Measurements from ENCODE around the gene TAAR8.

The TAAR8 gene, protein sequence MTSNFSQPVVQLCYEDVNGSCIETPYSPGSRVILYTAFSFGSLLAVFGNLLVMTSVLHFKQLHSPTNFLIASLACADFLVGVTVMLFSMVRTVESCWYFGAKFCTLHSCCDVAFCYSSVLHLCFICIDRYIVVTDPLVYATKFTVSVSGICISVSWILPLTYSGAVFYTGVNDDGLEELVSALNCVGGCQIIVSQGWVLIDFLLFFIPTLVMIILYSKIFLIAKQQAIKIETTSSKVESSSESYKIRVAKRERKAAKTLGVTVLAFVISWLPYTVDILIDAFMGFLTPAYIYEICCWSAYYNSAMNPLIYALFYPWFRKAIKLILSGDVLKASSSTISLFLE

GRCh38 chr6:132552372-132552771 lies at the start of gene TAAR8:
TSS of gene TAAR8 (plus strand) at chr6:132552672. CDS start at chr6:132552693, 21 bp downstream.
- H3K27ac ChIP-seq, result no peak within 1 kb of the TSS
- H3K4me3 ChIP-seq, result no peak within 1 kb of the TSS
- no peak within 1 kb of the TSS for H3K9ac ChIP-seq (ENCODE audit: insufficient read length)
- no peak for DNase-seq (ENCODE audit: low read depth, low spot score)
- H3K9me3 ChIP-seq (ENCODE audit: low read depth, low read length), result no peaks in the 10 kb centered on the region; the same call in 1 of the 2 replicates
- H3K36me3 ChIP-seq (ENCODE audit: insufficient read depth, low read length), result no peaks in the 10 kb centered on the region
- TF ChIP-seq POLR2AphosphoS5 (IDR thresholded peaks at IDR 0.05; ENCODE audit: borderline replicate concordance, low read depth, low read length), result no peak

DNA sequence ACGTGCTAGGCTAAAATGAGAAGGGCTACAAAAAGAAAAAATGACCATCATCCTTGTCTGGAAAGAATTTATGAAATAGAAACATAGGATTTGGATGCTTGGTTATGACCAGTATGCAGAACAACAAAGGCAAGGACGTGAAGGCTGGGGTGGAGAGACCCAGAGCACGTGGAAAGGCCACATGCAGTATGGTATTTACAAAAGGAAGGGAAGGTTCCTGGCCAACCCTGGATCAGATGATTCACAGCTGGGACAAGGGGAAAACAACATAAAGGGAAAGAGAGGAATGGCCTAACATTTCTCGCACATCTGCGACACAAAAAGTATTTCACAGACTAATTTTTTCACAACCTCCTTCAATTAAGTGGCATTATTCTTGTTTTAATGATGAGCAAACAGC lies 47.7 kb upstream of the TAAR8 start:
- H3K9ac ChIP-seq (ENCODE audit: insufficient read length), result no peak overlapping the region
- TF ChIP-seq EZH2 (IDR thresholded peaks at IDR 0.05) (no peak), POLR2AphosphoS5 (IDR thresholded peaks at IDR 0.05; ENCODE audit: borderline replicate concordance, low read depth, low read length) (no peak), FOXP2 (optimal IDR thresholded peaks at IDR 0.05; ENCODE audit: control extremely low read depth, extremely low read length, insufficient read depth) (no peak)
- no peak overlapping the region for H3K4me3 ChIP-seq
- H3K36me3 ChIP-seq (ENCODE audit: insufficient read depth, low read length), result peaks cover 13% of the 10 kb centered on the region
- no peak for DNase-seq (ENCODE audit: low read depth, low spot score)
- H3K27ac ChIP-seq, result no peak overlapping the region
- H3K9me3 ChIP-seq (ENCODE audit: low read depth, low read length), result no peaks in the 10 kb centered on the region

DNA sequence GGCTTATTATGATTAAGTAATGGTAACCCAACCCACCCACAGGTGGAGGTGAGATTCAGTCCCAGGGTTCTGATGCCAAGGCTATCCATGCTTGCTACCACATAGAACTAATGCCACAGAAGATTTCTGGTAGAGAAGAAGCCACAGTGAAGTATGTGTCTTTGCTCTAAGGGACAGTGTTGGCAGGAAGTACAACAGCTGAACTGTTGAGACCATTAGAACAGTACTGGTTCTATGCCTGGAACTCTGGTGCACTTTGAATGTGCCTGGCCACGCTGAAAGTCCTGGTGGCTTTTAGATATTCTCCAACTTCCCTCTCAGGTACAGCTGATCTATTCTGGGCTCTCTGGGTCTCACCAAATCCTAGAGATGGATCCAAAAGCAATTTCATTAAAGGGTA lies 47.3 kb upstream of the TAAR8 start:
- Histone ChIP-seq H3K27ac (no peak overlapping the region), H3K36me3 (ENCODE audit: insufficient read depth, low read length) (peaks cover 13% of the 10 kb centered on the region), H3K4me3 (no peak overlapping the region), H3K9ac (ENCODE audit: insufficient read length) (no peak overlapping the region), H3K9me3 (ENCODE audit: low read depth, low read length) (no peaks in the 10 kb centered on the region)
- TF ChIP-seq POLR2AphosphoS5 (IDR thresholded peaks at IDR 0.05; ENCODE audit: borderline replicate concordance, low read depth, low read length) (no peak), FOXP2 (optimal IDR thresholded peaks at IDR 0.05; ENCODE audit: control extremely low read depth, extremely low read length, insufficient read depth) (no peak)
- no peak for DNase-seq (ENCODE audit: low read depth, low spot score)

- Histone ChIP-seq H3K4me3 (no peak overlapping the region), H3K9me3 (ENCODE audit: low read depth, low read length) (no peaks in the 10 kb centered on the region), H3K36me3 (ENCODE audit: insufficient read depth, low read length) (peaks cover 11% of the 10 kb centered on the region), H3K9ac (ENCODE audit: insufficient read length) (no peak overlapping the region), H3K27ac (no peak overlapping the region)
- TF ChIP-seq FOXP2 (optimal IDR thresholded peaks at IDR 0.05; ENCODE audit: control extremely low read depth, extremely low read length, insufficient read depth) (no peak), EZH2 (IDR thresholded peaks at IDR 0.05) (no peak), POLR2AphosphoS5 (IDR thresholded peaks at IDR 0.05; ENCODE audit: borderline replicate concordance, low read depth, low read length) (no peak)
- no peak for DNase-seq (ENCODE audit: low read depth, low spot score)
These were observed 46.0 kb upstream of the TAAR8 start for GRCh38 chr6:132506461-132506860.

DNA sequence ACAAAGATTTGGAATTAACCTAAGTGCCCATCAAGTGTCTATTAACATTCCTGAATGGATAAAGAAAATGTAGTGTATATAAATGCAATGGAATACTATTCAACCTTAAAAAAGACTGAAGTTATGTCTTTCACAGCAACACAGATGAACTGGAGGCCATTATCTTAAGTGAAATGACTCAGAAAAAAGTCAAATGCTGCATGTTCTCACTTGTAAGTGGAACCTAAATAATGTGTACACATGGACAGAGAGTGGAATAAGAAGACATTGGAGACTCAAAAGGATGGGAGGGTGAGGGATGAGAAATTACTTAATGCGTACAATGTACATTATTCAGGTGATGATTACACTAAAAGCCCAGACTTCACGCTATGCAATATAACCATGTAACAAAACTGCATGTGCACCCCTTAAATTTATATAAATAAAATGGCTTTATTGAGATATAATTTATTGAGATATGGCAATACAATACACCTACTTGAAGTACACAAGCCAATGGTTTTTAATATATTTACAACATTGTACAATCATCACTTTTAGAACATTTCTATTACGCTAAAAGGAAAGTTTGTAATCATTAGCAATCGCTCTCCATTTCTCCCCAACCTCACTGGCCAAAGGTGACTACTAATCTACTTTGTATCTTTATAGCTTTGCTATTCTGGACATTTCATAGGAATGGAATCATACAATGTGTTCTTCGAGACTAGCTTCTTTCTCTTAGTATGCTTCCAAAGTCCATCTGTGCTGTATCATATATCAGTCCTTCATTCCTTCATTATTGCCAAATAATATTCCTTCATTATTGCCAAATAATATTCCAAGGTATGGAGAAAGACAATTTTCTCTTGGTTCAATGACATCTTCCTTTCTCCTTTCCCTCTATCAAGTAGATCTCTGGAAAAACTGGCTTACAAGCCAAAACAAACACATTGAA lies 45.3 kb upstream of the TAAR8 start:
- DNase-seq (ENCODE audit: low read depth, low spot score), result no peak
- Histone ChIP-seq H3K4me3 (no peak overlapping the region), H3K36me3 (ENCODE audit: insufficient read depth, low read length) (peaks cover 5% of the 10 kb centered on the region; the same call in 1 of the 2 replicates), H3K27ac (no peak overlapping the region), H3K9me3 (ENCODE audit: low read depth, low read length) (no peaks in the 10 kb centered on the region), H3K9ac (ENCODE audit: insufficient read length) (no peak overlapping the region)
- no peak for TF ChIP-seq EZH2 (IDR thresholded peaks at IDR 0.05)
- TF ChIP-seq FOXP2 (optimal IDR thresholded peaks at IDR 0.05; ENCODE audit: control extremely low read depth, extremely low read length, insufficient read depth), result no peak
- no peak for TF ChIP-seq POLR2AphosphoS5 (IDR thresholded peaks at IDR 0.05; ENCODE audit: borderline replicate concordance, low read depth, low read length)

DNA sequence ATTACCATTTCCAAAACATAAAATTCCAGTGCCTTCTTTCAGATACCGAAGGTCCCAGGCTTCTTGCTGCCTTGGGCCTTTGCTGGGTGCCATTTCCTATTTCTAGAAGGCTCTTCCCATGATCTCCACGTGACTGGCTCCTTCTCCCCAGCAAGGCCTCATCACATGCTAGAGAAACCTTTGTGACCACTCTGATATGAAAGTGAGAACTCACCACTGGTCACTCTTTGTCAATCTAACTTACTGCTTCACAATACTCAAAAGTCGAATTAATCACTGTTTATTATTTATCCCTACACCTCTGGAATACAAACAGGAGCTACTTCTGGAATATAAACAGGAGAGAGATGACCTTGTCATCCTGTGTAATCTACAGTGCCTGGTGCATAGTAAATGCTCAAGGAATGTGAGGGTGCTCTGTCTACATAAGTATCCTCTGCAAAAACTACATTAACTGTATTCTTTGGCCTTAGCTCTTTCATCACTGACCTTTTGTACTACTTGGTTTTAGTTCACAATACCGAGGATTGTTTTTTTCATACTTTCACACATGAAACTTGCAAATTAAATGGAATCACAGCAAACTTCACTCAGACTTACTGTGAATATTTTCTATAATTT lies 41.2 kb upstream of the TAAR8 start:
- DNase-seq (ENCODE audit: low read depth, low spot score), result no peak
- no peak for TF ChIP-seq FOXP2 (optimal IDR thresholded peaks at IDR 0.05; ENCODE audit: control extremely low read depth, extremely low read length, insufficient read depth)
- no peak for TF ChIP-seq EZH2 (IDR thresholded peaks at IDR 0.05)
- no peak for TF ChIP-seq POLR2AphosphoS5 (IDR thresholded peaks at IDR 0.05; ENCODE audit: borderline replicate concordance, low read depth, low read length)
- H3K9ac ChIP-seq (ENCODE audit: insufficient read length), result peak overlapping the region; percentile 87
- H3K4me3 ChIP-seq, result peak overlapping the region; percentile 91
- H3K9me3 ChIP-seq (ENCODE audit: low read depth, low read length), result no peaks in the 10 kb centered on the region
- H3K27ac ChIP-seq, result no peak overlapping the region
- H3K36me3 ChIP-seq (ENCODE audit: insufficient read depth, low read length), result peaks cover 4% of the 10 kb centered on the region; the same call in 1 of the 2 replicates

DNA sequence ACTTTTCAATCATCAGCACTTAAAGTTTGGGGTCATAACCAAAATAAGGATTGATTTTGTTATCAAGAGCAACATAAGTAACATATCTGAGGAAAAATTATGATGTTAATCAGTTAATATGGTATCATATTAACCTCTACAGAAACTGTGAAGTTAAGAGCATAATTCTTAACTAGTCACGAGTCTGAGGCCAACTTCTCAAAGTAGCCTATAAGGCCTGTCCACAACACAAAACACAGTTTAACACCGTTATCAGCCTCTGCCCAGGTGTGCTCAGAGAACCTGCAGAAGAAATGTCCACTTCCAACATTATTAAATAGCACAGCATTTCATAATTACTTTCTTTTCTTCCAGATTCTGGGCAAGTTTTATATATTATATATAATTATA lies 40.6 kb upstream of the TAAR8 start:
- Histone ChIP-seq H3K9ac (ENCODE audit: insufficient read length) (peak overlapping the region; percentile 87), H3K9me3 (ENCODE audit: low read depth, low read length) (no peaks in the 10 kb centered on the region)

GRCh38 chr6:132512342-132512637 lies 40.2 kb upstream of the TAAR8 start:
- H3K4me3 ChIP-seq, result peak overlapping the region; percentile 91
- TF ChIP-seq FOXP2 (optimal IDR thresholded peaks at IDR 0.05; ENCODE audit: control extremely low read depth, extremely low read length, insufficient read depth) (no peak), POLR2AphosphoS5 (IDR thresholded peaks at IDR 0.05; ENCODE audit: borderline replicate concordance, low read depth, low read length) (no peak), EZH2 (IDR thresholded peaks at IDR 0.05) (no peak)
- no peak for DNase-seq (ENCODE audit: low read depth, low spot score)
- no peak overlapping the region for H3K27ac ChIP-seq
- peak overlapping the region; percentile 87 for H3K9ac ChIP-seq (ENCODE audit: insufficient read length)
- no peaks in the 10 kb centered on the region for H3K9me3 ChIP-seq (ENCODE audit: low read depth, low read length)
- H3K36me3 ChIP-seq (ENCODE audit: insufficient read depth, low read length), result peaks cover 4% of the 10 kb centered on the region; the same call in 1 of the 2 replicates

More for the DNA sequence above, 40.6 kb upstream of the TAAR8 start:
- TF ChIP-seq EZH2 (IDR thresholded peaks at IDR 0.05), result no peak
- TF ChIP-seq POLR2AphosphoS5 (IDR thresholded peaks at IDR 0.05; ENCODE audit: borderline replicate concordance, low read depth, low read length), result no peak
- TF ChIP-seq FOXP2 (optimal IDR thresholded peaks at IDR 0.05; ENCODE audit: control extremely low read depth, extremely low read length, insufficient read depth), result no peak
- DNase-seq (ENCODE audit: low read depth, low spot score), result no peak
- no peak overlapping the region for H3K27ac ChIP-seq
- peaks cover 4% of the 10 kb centered on the region; the same call in 1 of the 2 replicates for H3K36me3 ChIP-seq (ENCODE audit: insufficient read depth, low read length)
- H3K4me3 ChIP-seq, result peak overlapping the region; percentile 91
